Thymus (tissue), 11 donors: Measurements from ENCODE around the gene DCAF4. TPM values are rescaled to one million over a fixed set of nuclear protein-coding genes. Genes with fewer than 3 reads are reported as not detected.

ENCODE experiments used
- DNase-seq, 9 donors: peaks; one replicate each; pipeline ENCODE4 v3.0.0-alpha.2; 2013; ENCODE audit warnings: low spot score in 9 of 9, low read depth in 6 of 9, missing footprints in 1 of 9
- H3K27ac ChIP-seq, 2 donors: one replicate each; pipeline ENCODE4 v1.5.1; 2013; ENCODE audit warnings: control low read depth in 1 of 2, low read depth in 1 of 2, low read length in 1 of 2, mild to moderate bottlenecking in 1 of 2, moderate library complexity in 1 of 2
- H3K27me3 ChIP-seq, 2 donors: one replicate each; pipeline ENCODE4 v1.5.1; 2013; ENCODE audit warnings: low read length in 1 of 2; ENCODE audit not compliant: control insufficient read depth in 2 of 2, insufficient read depth in 1 of 2
- H3K36me3 ChIP-seq, 2 donors: one replicate each; pipeline ENCODE4 v1.5.1; 2013; ENCODE audit warnings: low read length in 1 of 2, mild to moderate bottlenecking in 1 of 2, moderate library complexity in 1 of 2; ENCODE audit not compliant: control insufficient read depth in 2 of 2, insufficient read depth in 2 of 2
- H3K4me1 ChIP-seq, 2 donors: one replicate each; pipeline ENCODE4 v1.5.1; 2013; ENCODE audit warnings: low read length in 2 of 2; ENCODE audit not compliant: control insufficient read depth in 2 of 2, insufficient read depth in 2 of 2
- H3K4me3 ChIP-seq, 2 donors: one replicate each; pipeline ENCODE4 v1.5.1; 2013; ENCODE audit warnings: low read length in 2 of 2, control low read depth in 1 of 2, mild to moderate bottlenecking in 1 of 2
- H3K9me3 ChIP-seq, 2 donors: one replicate each; pipeline ENCODE4 v1.5.1; 2013; ENCODE audit warnings: low read length in 1 of 2, mild to moderate bottlenecking in 1 of 2; ENCODE audit not compliant: control insufficient read depth in 2 of 2, insufficient read depth in 1 of 2
- WGBS: extraction: QIAGEN DNeasy Blood & Tissue Kit; methylation state at CpG from one replicate; pipeline ENCODE4 v1.1.7; 2013; 5-methylcytosine and 5-hydroxymethylcytosine counted together
- polyA plus RNA-seq: library from polyadenylated mRNA; stranded (reverse); fragments of 200-250 nt; gene quantifications from one replicate; pipeline ENCODE4 v1.2.3, GENCODE V29; 2013
- total RNA-seq: library from RNA; stranded (reverse); fragments of 120-200 nt; gene quantifications from one replicate; pipeline ENCODE4 v1.2.4, GENCODE V29; 2013
- donor health status: healthy.

The DCAF4 gene
- total and polyA plus RNA-seq, 2 donors, result 7.7 to 10.7 TPM

DNA sequence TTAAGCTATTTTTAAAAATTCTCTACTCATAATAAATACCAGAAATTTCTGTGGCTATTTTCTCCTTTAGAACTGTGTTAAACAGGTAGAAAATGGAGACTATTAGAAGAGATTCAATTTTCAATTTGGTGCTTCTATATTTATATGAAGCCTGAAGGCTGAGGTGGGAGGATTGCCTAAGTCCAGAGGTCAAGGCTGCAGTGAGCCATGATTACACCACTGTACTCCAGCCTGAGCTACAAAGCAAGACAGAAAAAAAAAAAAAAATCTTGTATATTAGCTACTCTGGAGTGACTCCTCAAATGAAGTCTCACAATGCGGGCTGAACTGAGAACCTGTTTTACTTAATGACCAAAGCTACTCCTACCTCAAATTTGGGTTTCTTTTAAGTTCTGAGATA lies 22.5 kb upstream of the DCAF4 start:
- Histone ChIP-seq H3K36me3 (no peaks in the 10 kb centered on the region), H3K4me3 (no peak overlapping the region), H3K9me3 (no peaks in the 10 kb centered on the region), H3K27ac (no peak overlapping the region), H3K4me1 (peaks cover 0 to 12% of the 10 kb centered on the region in 2 donors), H3K27me3 (no peaks in the 10 kb centered on the region)
- no peak for DNase-seq
- 53% methylated on average over 1 of the region's 1 CpG for WGBS

GRCh38 chr14:72904218-72904617 lies 22.0 kb upstream of the DCAF4 start:
- WGBS, result 98% methylated on average over 1 of the region's 1 CpG
- no peaks in the 10 kb centered on the region for H3K36me3 ChIP-seq
- H3K27ac ChIP-seq, result no peak overlapping the region
- no peaks in the 10 kb centered on the region for H3K9me3 ChIP-seq
- peaks cover 0 to 10% of the 10 kb centered on the region in 2 donors for H3K4me1 ChIP-seq
- no peak overlapping the region for H3K4me3 ChIP-seq
- DNase-seq, result no peak
- no peaks in the 10 kb centered on the region for H3K27me3 ChIP-seq

DNA sequence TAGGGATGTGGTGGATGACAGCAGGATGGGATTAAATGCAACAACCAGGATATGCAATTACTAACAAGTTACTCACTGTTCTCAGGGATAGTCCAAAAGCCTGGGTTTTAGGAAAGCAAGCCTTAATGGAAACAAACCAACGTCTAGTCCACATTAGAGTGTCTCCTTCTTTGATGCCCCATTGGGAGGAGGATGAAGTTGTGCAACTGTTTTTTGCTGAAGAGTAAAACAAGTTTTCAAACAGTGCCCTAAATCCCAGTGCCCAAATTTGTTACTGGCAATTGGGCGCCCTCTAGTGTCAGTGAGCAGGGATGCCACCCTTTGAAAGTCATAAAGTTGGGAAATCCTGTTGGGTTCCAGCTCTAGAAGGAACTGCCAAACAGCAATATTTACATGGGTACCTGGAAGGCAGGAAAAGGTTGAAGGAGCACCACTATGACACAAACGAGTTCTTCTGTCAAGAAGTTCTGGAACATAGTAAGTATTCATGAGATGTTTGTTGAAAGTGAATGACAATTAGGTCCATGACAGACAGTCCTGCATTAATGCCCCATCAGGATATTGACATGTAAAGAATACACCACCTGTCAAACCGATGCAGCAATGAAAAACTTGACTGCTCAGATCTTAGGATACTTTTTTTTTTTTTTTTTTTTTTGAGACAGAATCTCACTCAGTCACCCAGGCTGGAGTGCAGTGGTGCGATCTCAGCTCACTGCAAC lies 21.3 kb upstream of the DCAF4 start:
- Histone ChIP-seq H3K4me3 (no peak overlapping the region), H3K36me3 (no peaks in the 10 kb centered on the region), H3K27me3 (no peaks in the 10 kb centered on the region), H3K27ac (no peak overlapping the region), H3K9me3 (no peaks in the 10 kb centered on the region), H3K4me1 (peaks cover 0 to 4% of the 10 kb centered on the region in 2 donors)
- 37% methylated on average over 5 of the region's 5 CpGs for WGBS
- DNase-seq, result peak in 5 of 9 donors; percentile 52 to 80 (median 62)

DNA sequence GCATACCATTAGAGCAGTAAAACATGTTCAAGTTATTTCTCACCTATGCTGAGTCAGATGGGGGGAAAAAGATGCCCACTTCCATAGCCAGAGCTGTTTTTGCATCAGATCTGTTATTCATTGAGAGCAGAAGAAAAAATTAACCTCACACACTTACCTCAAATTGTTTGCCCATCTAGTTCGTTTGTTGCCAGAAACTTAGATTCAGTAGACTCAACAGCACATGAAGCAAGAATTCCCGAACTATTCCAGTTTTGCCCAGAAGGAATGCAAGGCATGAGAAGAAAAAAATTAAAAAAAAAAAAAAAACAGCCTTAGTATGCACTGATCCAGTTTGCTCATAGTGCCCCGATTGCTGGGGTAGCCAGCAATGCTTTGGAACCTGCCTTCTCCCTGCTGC lies 19.9 kb upstream of the DCAF4 start:
- Histone ChIP-seq H3K4me3 (no peak overlapping the region), H3K27me3 (no peaks in the 10 kb centered on the region), H3K36me3 (no peaks in the 10 kb centered on the region), H3K4me1 (no peaks in the 10 kb centered on the region), H3K27ac (no peak overlapping the region), H3K9me3 (no peaks in the 10 kb centered on the region)
- no peak for DNase-seq
- WGBS, result 94% methylated on average over 3 of the region's 3 CpGs

DNA sequence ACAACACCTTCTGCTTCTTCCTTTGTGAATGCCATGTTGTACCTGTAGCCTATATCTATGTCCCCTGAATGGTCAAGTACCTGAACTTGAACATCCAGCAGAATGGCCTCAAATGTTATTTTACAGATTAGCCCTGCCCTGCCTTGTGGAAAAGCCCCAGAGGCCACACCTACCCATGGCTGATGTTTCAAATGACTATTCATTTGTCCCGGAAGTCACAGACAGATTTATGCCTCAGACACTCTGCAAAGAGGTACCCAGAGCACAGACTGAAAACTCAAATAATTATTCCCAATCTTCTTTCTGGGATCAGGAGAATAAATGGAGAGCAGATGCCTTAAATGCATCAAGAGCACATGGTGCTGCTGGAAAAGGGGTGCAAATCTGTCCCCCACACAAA lies 19.4 kb upstream of the DCAF4 start:
- no peak overlapping the region for H3K4me3 ChIP-seq
- H3K9me3 ChIP-seq, result no peaks in the 10 kb centered on the region
- WGBS, result 63% methylated on average over 1 of the region's 1 CpG
- H3K4me1 ChIP-seq, result no peaks in the 10 kb centered on the region
- H3K27me3 ChIP-seq, result no peaks in the 10 kb centered on the region
- H3K36me3 ChIP-seq, result no peaks in the 10 kb centered on the region
- H3K27ac ChIP-seq, result no peak overlapping the region
- no peak for DNase-seq

GRCh38 chr14:72907886-72908285 lies 18.4 kb upstream of the DCAF4 start:
- WGBS, result 80% methylated on average over 5 of the region's 5 CpGs
- Histone ChIP-seq H3K4me1 (no peaks in the 10 kb centered on the region), H3K27ac (no peak overlapping the region), H3K9me3 (no peaks in the 10 kb centered on the region), H3K36me3 (no peaks in the 10 kb centered on the region), H3K4me3 (no peak overlapping the region), H3K27me3 (no peaks in the 10 kb centered on the region)
- no peak for DNase-seq

- Histone ChIP-seq H3K36me3 (no peaks in the 10 kb centered on the region), H3K27ac (no peak overlapping the region), H3K9me3 (no peaks in the 10 kb centered on the region), H3K4me3 (no peak overlapping the region), H3K4me1 (no peaks in the 10 kb centered on the region), H3K27me3 (no peaks in the 10 kb centered on the region)
- no peak for DNase-seq
- WGBS, result 89% methylated on average over 5 of the region's 5 CpGs
Measured at GRCh38 chr14:72909163-72909562, 17.1 kb upstream of the DCAF4 start.

- WGBS, result 37% methylated on average over 2 of the region's 2 CpGs
- no peaks in the 10 kb centered on the region for H3K36me3 ChIP-seq
- H3K27ac ChIP-seq, result no peak overlapping the region
- DNase-seq, result no peak
- no peaks in the 10 kb centered on the region for H3K27me3 ChIP-seq
- no peak overlapping the region for H3K4me3 ChIP-seq
- H3K9me3 ChIP-seq, result no peaks in the 10 kb centered on the region
- H3K4me1 ChIP-seq, result no peaks in the 10 kb centered on the region
Measured at GRCh38 chr14:72913809-72914208, 12.5 kb upstream of the DCAF4 start.

- Histone ChIP-seq H3K4me3 (no peak overlapping the region), H3K4me1 (no peaks in the 10 kb centered on the region), H3K27ac (no peak overlapping the region), H3K27me3 (no peaks in the 10 kb centered on the region), H3K36me3 (no peaks in the 10 kb centered on the region), H3K9me3 (no peaks in the 10 kb centered on the region)
- DNase-seq, result no peak
- 74% methylated on average over 6 of the region's 6 CpGs for WGBS
Measured at GRCh38 chr14:72916174-72916573, 10.1 kb upstream of the DCAF4 start.
